Heart left ventricle (tissue), 16 donors: ENCODE measurements around the gene NRARP. TPM values are rescaled to one million over a fixed set of nuclear protein-coding genes. Genes with fewer than 3 reads are reported as not detected.

ENCODE experiments used
- ATAC-seq, 4 donors: fragments of 200-7000 bp; cut with Tn5 transposase; one replicate each; pipeline ENCODE4 v1.9.1; 2020 to 2022; ENCODE audit warnings: moderate library complexity in 4 of 4, mild to moderate bottlenecking in 3 of 4, moderate number of reproducible peaks in 1 of 4
- DNase-seq, 5 donors: peaks; one replicate each; pipeline ENCODE4 v3.0.0-alpha.2; 2020
- H3K27ac ChIP-seq, 12 donors: fragments of 200-600 bp; sonication (generic) in 4 of 12; one replicate each; pipeline versions ENCODE4 v1.5.0 to v1.8.0; 2016 to 2022; ENCODE audit warnings: mild to moderate bottlenecking in 2 of 12
- H3K27me3 ChIP-seq, 9 donors: fragments of 200-600 bp; sonication (generic) in 2 of 9; one replicate each; pipeline versions ENCODE4 v1.5.1 to v1.8.0; 2016 to 2022; ENCODE audit warnings: mild to moderate bottlenecking in 3 of 9
- H3K36me3 ChIP-seq, 9 donors: fragments of 200-600 bp; sonication (generic) in 2 of 9; one replicate each; pipeline versions ENCODE4 v1.5.0 to v1.8.0; 2018 to 2022; ENCODE audit warnings: mild to moderate bottlenecking in 2 of 9
- H3K4me1 ChIP-seq, 12 donors: fragments of 200-600 bp; sonication (generic) in 4 of 12; one replicate each; pipeline versions ENCODE4 v1.5.0 to v1.8.0; 2016 to 2022; ENCODE audit warnings: mild to moderate bottlenecking in 3 of 12
- H3K4me3 ChIP-seq, 12 donors: fragments of 200-600 bp; sonication (generic) in 4 of 12; one replicate each; pipeline versions ENCODE4 v1.5.0 to v1.8.0; 2017 to 2022; ENCODE audit warnings: mild to moderate bottlenecking in 9 of 12, moderate library complexity in 4 of 12
- H3K9me3 ChIP-seq, 12 donors: fragments of 200-600 bp; sonication (generic) in 4 of 12; one replicate each; pipeline versions ENCODE4 v1.5.0 to v1.8.0; 2016 to 2022; ENCODE audit warnings: mild to moderate bottlenecking in 1 of 12
- POLR2A ChIP-seq, 2 donors: fragments of 450-650 bp; IDR thresholded peaks; one replicate each; pipeline ENCODE4 v1.6.1; 2017; ENCODE audit warnings: antibody characterized with exemption in 2 of 2, mild to moderate bottlenecking in 2 of 2, moderate library complexity in 2 of 2
- WGBS, 4 donors: extraction: QIAGEN DNeasy Blood & Tissue Kit in 2 of 4; methylation state at CpG; one replicate each; pipeline versions ENCODE4 v1.1.5 to v1.1.7; 2013 to 2018; 5-methylcytosine and 5-hydroxymethylcytosine counted together
- intact Hi-C, 10 donors: fragments of 100-400 bp; cut with DNase I; formaldehyde crosslinking; loops; one replicate each; pipeline versions ENCODE4 v1.11.1 to v1.14.2; 2022
- polyA plus RNA-seq, 2 donors: library from polyadenylated mRNA; stranded (reverse); fragments of 200-250 nt; gene quantifications; one replicate each; pipeline ENCODE4 v1.2.3, GENCODE V29; 2013
- total RNA-seq, 9 donors: library from RNA; depleted of rRNA in 2 of 9; stranded (reverse); fragments of >200 nt in 2 of 9; fragmentation: NEBNext Ultra II Directional in 3 of 9; extraction: Animal tissue kit (Norgen Biotek cat#: 25700) in 3 of 9; gene quantifications; one replicate each; pipeline versions ENCODE4 v1.1.0 to v1.2.4, GENCODE V29; 2016 to 2023
- TF ChIP-seq, protein P1 (sequence below), 12 donors: fragments of 200-600 bp; sonication (generic) in 4 of 12; IDR thresholded peaks; one replicate each; pipeline versions ENCODE4 v1.5.0 to v1.8.0; 2018 to 2022; ENCODE audit warnings: antibody characterized with exemption in 12 of 12, mild to moderate bottlenecking in 5 of 12
- donor health status: ischemic (EF 13 %, LVEDD 7.1; RV severe dilation, severe dysfunction).
- donor health status: healthy with polysubstance abuse.
- donor health status: DM: no; HTN: yes; CAD: no.
- donor health status: DM: no; HTN: no; CAD: no.
- donor health status: ischemic (EF 25% LVEDD 6.9; RV normal size, moderate dysfunction).
- donor health status: ischemic (EF 25% LVEDD 5.7; RV mildly dilated, moderate dysfunction).
- donor health status: healthy.
- donor health status: DM: yes; HTN: yes; CAD: no.
- donor health status: ischemic (EF 35%, LVEDD 5.7; RV mildly dilated, moderate dysfunction).
- donor health status: nonischemic (EF 11% LVEDD 7.7; RV severe dilation, severe dysfunction).
- donor health status: DM: yes; HTN: yes; CAD: no.
- donor health status: PGD.
- donor health status: ischemic (EF 29% LVEDD 5.4; RV normal size, mild dysfunction).
- donor health status: nonischemic (EF 23%, LVEDD 6.1; RV moderate dilation, normal function).

NRARP gene
- total and polyA plus RNA-seq, 11 donors = 1.6 to 15.8 (median 9.3) TPM

- Histone ChIP-seq H3K4me1 (peaks cover 12 to 78% (median 44%) of the 10 kb centered on the region in 12 donors), H3K4me3 (peak overlapping the region in 5 of 12 donors; percentile 38 to 57 (median 51)), H3K27ac (peak overlapping the region; percentile 48 to 97 (median 88)), H3K27me3 (peaks cover 0 to 47% (median under 1%) of the 10 kb centered on the region in 9 donors), H3K36me3 (peaks cover 0 to 1% (median 0%) of the 10 kb centered on the region in 9 donors), H3K9me3 (no peaks in the 10 kb centered on the region)
- WGBS, 4 donors = 44 to 61% (median 52%) methylated on average over 15 to 16 of the region's 16 CpGs
- DNase-seq = peak in 4 of 5 donors; percentile 16 to 60 (median 28)
- ATAC-seq = no peak
- intact Hi-C loops = loop anchor here in 1 of 10 donors (5.0 kb wide), 1 partner anchor 118 kb away; the partner anchor contains the start of genes EXD3 and NOXA1
- TF ChIP-seq, protein P1, sequence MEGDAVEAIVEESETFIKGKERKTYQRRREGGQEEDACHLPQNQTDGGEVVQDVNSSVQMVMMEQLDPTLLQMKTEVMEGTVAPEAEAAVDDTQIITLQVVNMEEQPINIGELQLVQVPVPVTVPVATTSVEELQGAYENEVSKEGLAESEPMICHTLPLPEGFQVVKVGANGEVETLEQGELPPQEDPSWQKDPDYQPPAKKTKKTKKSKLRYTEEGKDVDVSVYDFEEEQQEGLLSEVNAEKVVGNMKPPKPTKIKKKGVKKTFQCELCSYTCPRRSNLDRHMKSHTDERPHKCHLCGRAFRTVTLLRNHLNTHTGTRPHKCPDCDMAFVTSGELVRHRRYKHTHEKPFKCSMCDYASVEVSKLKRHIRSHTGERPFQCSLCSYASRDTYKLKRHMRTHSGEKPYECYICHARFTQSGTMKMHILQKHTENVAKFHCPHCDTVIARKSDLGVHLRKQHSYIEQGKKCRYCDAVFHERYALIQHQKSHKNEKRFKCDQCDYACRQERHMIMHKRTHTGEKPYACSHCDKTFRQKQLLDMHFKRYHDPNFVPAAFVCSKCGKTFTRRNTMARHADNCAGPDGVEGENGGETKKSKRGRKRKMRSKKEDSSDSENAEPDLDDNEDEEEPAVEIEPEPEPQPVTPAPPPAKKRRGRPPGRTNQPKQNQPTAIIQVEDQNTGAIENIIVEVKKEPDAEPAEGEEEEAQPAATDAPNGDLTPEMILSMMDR (IDR thresholded peaks at IDR 0.05) = peak in 1 of 12 donors; percentile 20
- no peak for TF ChIP-seq POLR2A (IDR thresholded peaks at IDR 0.05)
Observed at GRCh38 chr9:137304383-137305059, 2.5 kb upstream of the NRARP start.

- Histone ChIP-seq H3K4me1 (peaks cover 12 to 84% (median 49%) of the 10 kb centered on the region in 12 donors), H3K27ac (peak overlapping the region in 10 of 12 donors; percentile 8 to 97 (median 87)), H3K4me3 (peak overlapping the region in 1 of 12 donors; percentile 63), H3K27me3 (peaks cover 0 to 52% (median 5%) of the 10 kb centered on the region in 9 donors), H3K36me3 (peaks cover 0 to 7% (median 0%) of the 10 kb centered on the region in 9 donors), H3K9me3 (no peaks in the 10 kb centered on the region)
- ATAC-seq = no peak
- intact Hi-C loops = loop anchor here in 3 of 10 donors (2.0 to 5.0 kb wide), 3 partner anchors 15 to 118 kb away; partner anchors contain the start of genes EXD3 (in 1 of the 3) and NOXA1 (in 1 of the 3)
- peak in 4 of 5 donors; percentile 19 to 54 (median 22) for DNase-seq
- TF ChIP-seq, protein P1 (IDR thresholded peaks at IDR 0.05) = no peak
- TF ChIP-seq POLR2A (IDR thresholded peaks at IDR 0.05) = no peak
- WGBS, 4 donors = 90 to 95% (median 92%) methylated on average over 22 of the region's 22 CpGs
Observed at GRCh38 chr9:137303893-137304382, 1.9 kb upstream of the NRARP start.

GRCh38 chr9:137303151-137303892 lies 1.3 kb upstream of the NRARP start:
- 61 to 73% (median 67%) methylated on average over 12 to 23 of the region's 23 CpGs for WGBS, 4 donors
- no peak for TF ChIP-seq POLR2A (IDR thresholded peaks at IDR 0.05)
- TF ChIP-seq, protein P1 (IDR thresholded peaks at IDR 0.05) = no peak
- ATAC-seq = no peak
- Histone ChIP-seq H3K4me3 (peak overlapping the region in 11 of 12 donors; percentile 42 to 68 (median 62)), H3K27me3 (peaks cover 0 to 59% (median 6%) of the 10 kb centered on the region in 9 donors), H3K36me3 (peaks cover 0 to 8% (median 0%) of the 10 kb centered on the region in 9 donors), H3K27ac (peak overlapping the region; percentile 55 to 97 (median 87)), H3K4me1 (peaks cover 12 to 89% (median 49%) of the 10 kb centered on the region in 12 donors), H3K9me3 (no peaks in the 10 kb centered on the region)
- intact Hi-C loops = loop anchor here in 3 of 10 donors (2.0 to 5.0 kb wide), 3 partner anchors 15 to 119 kb away; partner anchors contain the start of genes EXD3 (in 1 of the 3) and NOXA1 (in 1 of the 3)
- peak in 4 of 5 donors; percentile 23 to 51 (median 26) for DNase-seq
